Right ventricle myocardium inferior (tissue), 1 donor: ENCODE measurements around the gene UCMA. TPM values are rescaled to one million over a fixed set of nuclear protein-coding genes. Genes with fewer than 3 reads are reported as not detected.

ENCODE experiments used
- ATAC-seq: fragments of 200-7000 bp; cut with Tn5 transposase; one replicate; pipeline ENCODE4 v1.9.1; 2020; ENCODE audit warnings: mild to moderate bottlenecking, moderate library complexity
- DNase-seq: peaks from one replicate; pipeline ENCODE4 v3.0.0; 2021; ENCODE audit errors: missing footprints
- intact Hi-C: fragments of 100-400 bp; cut with DNase I; formaldehyde crosslinking; loops from one replicate; pipeline ENCODE4 v1.11.0; 2022
- total RNA-seq: library from RNA; stranded (reverse); fragmentation: NEBNext Ultra II Directional; extraction: Animal tissue kit (Norgen Biotek cat#: 25700); gene quantifications from one replicate; pipeline ENCODE4 v1.2.1, GENCODE V29; 2021
- donor health status: DM: no; HTN: yes; CAD: no; lungs with severe emphysema.

Gene UCMA
- total RNA-seq, 1 donor from 2014 or later = not detected

DNA sequence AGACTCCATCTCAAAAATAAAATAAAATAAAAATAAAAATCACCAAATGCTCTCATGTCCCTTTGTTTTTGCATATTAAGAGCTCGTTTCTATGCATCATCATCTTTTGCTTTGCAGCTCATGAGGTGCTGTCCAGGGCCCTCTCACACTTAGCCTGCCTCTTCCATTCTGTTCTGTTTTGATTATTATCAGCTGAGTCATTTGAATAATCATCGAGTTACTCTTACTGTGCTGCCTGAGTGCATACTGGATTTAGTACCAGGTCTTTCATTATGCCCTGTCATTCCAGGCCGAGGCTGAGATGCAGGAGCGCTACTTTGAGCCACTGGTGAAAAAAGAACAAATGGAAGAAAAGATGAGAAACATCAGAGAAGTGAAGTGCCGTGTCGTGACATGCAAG, 33.0 kb downstream of the UCMA start:
- DNase-seq (no peak), ATAC-seq (no peak)
- intact Hi-C loops = no loop called here

DNA sequence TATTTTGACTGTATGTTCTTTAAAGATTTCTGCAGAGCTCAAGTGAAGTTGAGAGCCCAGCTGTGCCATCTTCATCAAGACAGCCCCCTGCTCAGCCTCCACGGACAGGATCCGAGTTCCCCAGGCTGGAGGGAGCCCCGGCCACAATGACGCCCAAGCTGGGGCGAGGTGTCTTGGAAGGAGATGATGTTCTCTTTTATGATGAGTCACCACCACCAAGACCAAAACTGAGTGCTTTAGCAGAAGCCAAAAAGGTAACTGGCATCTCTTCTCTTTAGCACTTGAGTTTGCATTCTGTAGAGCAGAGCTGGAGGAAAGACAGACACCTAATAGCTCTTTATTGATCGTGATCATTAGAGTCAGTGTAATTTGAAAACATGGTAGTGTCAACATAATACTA, 39.2 kb downstream of the UCMA start:
- intact Hi-C loops = no loop called here
- DNase-seq (no peak), ATAC-seq (no peak)

DNA sequence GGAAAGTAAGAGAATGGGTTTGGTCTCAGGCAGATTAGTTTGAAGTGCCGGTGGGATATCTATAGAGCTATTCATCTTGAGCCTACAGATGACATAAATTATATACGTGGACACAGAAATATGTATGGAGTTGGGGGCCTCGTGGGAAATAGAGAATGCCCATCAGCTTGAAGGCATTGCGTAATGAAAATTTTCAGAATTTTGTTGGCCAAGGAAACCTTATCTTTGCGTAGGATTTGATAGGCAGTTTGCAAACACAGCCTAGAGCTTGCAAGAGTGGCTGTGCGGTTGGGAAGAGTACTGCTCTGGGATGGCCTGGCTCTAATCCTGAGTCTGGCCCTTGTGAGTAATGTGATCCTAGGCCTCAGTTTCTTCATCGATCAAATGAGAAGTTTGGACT, 40.5 kb downstream of the UCMA start:
- intact Hi-C loops = no loop called here
- ATAC-seq (no peak), DNase-seq (no peak)

DNA sequence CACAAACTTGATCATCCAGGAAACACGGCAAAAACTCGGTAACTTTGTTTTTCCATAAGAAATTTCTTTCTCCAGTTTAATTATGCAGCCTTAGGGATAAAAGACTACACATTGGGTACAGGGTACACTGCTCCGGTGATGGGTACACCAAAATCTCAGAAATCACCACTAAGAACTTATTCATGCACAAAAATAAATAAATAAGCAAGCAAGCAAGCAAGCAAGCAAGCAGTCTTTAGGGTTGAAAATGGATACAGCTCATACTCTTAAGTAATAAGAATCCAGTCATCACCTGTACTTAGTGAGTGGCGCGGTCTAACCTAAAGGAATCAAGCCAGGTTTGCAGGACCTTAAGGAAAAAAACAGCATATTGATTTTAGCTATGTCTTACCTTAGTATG, 42.8 kb downstream of the UCMA start:
- intact Hi-C loops = no loop called here
- ATAC-seq = no peak

DNA sequence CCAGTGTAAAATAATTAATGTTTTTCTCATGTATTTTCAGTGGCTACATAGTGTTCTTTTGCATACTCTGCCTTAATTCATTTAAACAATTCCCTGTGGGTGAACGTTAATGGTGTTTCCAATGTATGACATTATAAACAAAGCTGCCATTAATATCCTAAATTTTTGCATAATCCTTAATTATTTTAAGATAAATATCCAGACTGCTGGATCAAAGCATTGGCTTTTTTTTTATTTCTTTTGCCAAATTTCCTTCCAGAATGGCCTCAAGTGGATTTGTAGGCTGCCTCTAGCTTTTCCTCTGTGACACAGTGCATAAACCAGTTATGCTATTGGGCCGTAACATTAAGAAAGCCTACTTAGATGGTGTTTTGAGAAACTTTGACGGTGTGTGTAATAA, 43.4 kb downstream of the UCMA start:
- DNase-seq (no peak), ATAC-seq (no peak)
- intact Hi-C loops = no loop called here

More for the DNA sequence above, 42.8 kb downstream of the UCMA start:
- no peak for DNase-seq

DNA sequence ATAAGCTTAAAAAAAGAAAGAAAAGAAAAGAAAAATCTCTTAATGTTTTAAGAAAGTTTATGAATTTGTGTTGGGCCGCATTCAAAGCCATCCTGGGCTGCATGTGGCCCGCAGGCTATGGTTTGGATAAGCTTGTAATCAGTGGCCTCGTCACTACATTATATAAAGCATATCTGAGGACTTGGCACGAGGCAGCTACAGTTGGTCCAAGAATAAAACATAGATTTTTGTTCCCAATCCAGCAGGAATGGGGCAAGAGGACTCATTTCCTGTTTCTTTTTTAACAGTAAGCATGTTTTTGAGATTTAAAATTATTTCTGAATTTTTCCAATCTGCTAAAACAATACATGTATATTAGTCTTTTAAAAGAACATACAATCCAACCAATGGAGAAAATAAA, 44.2 kb downstream of the UCMA start:
- intact Hi-C loops = no loop called here
- DNase-seq (no peak), ATAC-seq (no peak)

DNA sequence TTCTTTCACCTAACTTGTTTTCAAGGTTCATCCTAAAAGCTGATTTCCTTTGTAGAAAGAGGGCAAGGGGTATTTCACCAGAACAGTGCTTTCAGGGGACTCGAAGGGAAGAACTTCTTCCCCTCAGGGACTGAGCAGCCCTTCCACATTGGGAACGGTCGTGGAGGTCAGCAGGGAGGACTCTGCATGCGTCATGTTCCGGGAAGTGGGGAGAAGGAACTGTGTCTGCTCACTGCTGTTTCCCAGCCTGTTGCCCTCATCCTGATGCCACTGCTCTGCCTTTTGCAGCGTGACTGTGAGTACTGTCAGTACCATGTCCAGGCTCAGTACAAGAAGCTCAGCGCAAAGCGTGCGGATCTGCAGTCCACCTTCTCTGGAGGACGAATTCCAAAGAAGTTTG, 45.6 kb downstream of the UCMA start:
- intact Hi-C loops = no loop called here
- ATAC-seq (no peak), DNase-seq (no peak)

DNA sequence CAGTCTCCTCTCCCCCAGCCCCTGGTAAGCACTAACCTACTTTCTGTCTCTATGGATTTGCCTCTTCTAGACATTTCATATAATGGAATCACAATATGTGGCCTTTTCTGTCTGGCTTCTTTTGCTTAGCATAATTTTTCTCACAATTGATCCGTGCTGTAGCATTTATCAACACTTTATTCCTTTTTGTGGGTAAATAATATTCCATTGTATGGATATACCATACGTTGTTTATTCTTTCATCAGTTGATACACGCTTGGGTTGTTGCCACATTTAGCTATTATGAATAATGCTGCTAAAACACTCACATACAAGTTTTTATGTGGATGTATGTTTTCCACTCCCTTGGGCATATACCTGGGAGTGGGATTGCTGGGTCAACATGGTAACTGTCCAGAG, 47.0 kb downstream of the UCMA start:
- ATAC-seq (no peak), DNase-seq (no peak)
- intact Hi-C loops = no loop called here

DNA sequence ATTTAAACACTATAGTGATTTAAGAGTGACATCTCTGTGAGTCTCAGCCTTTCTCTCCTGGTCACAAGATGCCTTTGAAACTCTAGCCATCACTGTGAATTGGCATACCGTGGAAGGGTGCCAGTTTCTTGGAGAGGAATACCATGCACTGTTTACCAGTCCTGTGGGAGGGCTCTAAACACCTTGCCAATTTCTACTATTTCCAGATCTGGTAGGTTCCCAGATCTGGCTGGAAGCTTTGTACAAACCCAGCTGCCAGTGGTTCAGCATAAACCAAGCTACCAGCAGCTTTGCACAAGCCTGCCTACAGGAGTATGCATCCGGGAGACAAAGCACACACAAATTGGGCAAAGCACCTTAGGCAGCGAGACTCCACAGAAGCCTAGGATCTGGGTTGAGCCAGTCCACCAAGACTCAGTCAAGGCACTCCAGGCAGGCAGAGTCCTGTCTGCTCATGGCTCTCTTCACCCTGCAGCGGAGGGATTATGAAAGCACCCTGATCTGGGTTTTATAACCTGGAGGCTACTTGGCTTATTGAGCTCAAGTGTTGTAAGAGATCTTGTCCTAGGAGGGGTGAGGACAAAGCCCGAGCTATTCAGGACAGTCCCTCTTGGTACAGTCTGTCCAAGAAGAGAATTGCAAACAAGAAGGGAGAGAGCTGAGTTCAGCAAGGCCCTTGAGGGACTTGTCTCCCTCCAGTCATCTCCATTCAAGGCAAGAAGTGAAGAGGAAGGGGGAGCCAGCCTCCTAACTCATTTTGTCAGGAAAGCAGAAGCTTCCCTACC, 49.3 kb downstream of the UCMA start:
- no peak for DNase-seq
- ATAC-seq = no peak
- intact Hi-C loops = no loop called here

DNA sequence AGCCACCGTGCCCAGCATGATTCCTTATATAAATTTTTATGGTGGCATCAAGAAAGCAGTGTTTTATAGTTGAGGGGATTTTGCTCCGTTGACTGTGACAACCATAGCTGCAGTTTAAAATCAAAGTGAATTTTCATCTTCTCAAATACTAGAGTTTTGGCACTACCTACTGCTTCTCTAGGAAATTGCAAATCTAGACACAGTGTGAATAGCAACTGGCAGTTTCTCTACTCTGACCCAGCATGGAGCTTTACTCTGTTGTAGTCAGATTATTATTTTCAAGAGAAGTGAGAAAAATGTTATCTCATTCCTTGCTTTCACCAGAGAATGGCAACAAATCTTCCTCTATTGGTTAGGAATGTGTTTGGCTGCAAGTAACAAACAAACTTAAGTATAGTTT, 49.9 kb downstream of the UCMA start:
- ATAC-seq = no peak
- DNase-seq = no peak
- intact Hi-C loops = no loop called here

DNA sequence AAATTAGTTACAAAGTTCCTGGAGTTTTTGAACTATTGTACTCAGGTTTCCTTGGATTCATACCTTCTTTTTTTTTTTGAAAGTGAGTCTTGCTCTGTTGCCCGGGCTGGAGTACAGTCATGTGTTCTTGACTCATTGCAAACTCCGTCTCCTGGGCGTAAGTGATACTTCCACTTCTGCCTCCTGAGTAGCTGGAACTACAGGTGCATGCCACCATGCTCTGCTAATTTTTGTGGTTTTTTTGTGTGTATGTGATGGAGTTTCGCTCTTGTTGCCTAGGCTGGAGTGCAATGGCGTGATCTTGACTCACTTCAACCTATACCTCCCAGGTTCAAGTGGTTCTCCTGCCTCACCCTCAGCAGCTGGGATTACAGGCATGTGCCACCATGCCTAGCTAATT, 50.5 kb downstream of the UCMA start:
- DNase-seq = no peak
- ATAC-seq = no peak
- intact Hi-C loops = no loop called here

DNA sequence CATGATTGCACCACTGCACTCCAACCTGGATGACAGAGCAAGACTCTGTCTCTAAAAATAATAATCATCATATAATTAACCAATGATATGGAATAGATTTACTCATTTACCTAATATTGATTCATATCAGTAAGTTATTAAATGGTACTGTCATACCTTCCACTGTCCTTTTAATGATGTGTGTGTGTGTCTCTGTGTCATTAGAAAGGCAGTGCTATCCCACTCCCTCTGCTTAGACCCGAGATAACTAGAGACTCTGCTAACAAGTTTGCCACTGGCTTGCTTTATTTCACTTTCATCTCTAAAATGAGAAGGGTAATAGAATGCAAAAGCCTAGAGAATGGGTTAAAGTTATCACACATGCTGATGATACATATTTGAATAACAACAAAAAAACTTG, 51.8 kb downstream of the UCMA start:
- no peak for DNase-seq
- intact Hi-C loops = no loop called here
- no peak for ATAC-seq

DNA sequence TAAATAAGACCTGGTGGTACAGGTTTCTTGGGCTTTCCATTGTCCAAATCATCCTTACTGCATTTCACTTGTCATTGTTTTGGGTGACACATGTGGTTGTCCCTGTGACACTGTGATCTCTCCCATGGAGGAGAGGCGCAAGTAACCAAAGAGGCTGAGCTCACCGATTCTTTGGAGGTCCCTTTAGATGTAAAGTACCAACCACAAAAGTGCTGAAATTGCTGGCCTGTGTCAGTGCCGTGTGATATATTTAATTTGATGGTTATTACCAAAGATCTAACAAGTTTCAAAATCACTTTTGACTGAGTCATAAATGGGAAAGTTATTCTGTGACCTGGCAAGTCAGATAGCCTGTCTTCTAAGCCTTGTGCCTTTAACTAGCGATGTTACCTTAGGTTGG, 53.4 kb downstream of the UCMA start:
- intact Hi-C loops = no loop called here
- DNase-seq (no peak), ATAC-seq (no peak)

DNA sequence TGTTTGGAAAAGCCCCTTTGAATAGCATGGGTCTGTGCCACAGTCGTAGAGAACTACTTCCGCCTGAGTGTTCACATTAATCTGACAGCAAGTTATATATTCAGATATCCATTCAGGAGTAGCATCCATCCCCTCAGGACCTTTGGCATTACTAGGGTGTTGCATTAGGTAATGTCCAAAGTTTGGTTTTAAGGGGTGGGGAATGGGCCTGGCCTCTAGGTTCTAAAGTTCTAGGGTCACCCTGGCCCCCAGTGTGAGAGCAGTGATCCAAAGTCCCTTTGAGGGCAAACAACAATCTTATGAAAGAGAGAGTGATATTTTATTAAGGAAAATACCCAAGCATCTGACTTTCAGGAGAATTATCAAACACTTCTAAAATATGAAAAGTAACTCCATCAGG, 60.6 kb downstream of the UCMA start:
- ATAC-seq (no peak), DNase-seq (no peak)
- intact Hi-C loops = no loop called here

Other genes with a start within 250 kb of the UCMA start
- 4.7 TPM for gene CCDC3, start 232.7 kb downstream of the UCMA start, total RNA-seq
- 146 TPM for gene OPTN, start 134.2 kb downstream of the UCMA start, total RNA-seq
- gene MCM10, start 72.8 kb downstream of the UCMA start, total RNA-seq = 0.62 TPM
- gene PHYH, start 65.7 kb upstream of the UCMA start, total RNA-seq = 177 TPM
- gene SEPHS1, start 113.9 kb upstream of the UCMA start, total RNA-seq = 30.3 TPM